ENCODE measurements around the gene PDZD7. TPM values are rescaled to one million over a fixed set of nuclear protein-coding genes. Genes with fewer than 3 reads are reported as not detected.

Gene PDZD7
- total RNA-seq, 1 donor from 2014 or later = 0.22 TPM

DNA sequence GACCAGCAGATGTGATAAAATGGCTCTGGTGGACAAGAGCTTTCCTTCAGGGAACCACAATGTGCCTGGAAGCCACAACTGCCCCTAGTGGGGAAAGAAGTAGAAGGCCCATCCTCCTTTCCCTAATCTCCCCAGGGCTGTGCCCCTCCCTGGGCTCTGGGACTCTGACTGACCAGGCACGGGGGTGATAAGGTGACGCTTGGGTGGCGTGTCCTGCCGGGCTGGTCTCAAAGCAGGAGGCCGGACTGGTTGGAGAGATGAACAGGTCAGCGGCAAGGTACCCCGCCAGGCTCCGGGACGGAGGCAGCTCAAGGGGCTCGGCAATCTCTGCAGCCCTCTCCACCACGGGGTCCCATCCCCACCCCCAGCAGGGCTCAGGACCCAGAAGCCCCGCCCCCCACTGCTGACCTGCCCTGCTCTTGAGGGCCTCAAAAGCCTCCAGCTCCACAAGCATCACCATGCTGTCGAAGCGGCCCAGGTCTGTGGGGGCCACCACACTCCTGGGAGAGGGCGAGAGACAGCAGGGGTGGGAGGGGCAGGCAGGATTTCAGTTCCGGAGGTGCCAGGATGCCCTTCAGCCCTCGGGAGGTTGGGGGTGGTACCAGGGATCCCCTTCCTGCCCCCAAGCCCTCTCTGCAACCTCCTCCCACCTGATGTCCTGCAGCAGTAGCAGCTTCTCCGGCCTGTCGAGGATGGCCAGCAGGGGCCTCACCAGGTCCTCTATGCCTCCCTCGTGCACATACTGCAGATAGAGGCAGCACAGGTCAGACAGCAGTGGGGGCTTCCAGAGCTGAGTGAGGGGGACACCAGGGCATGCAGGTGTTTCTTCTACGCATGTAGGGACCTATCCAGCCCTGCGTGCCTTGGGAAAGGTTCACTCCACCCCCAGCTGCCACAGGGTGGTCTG is 19.2 kb downstream of the PDZD7 start:
- intact Hi-C loops (cut with DNase I) = loop anchor here (1.0 to 10.0 kb wide), 2 partner anchors 12 to 447 kb away; partner anchors contain the start of gene LZTS2
- ATAC-seq (no peak), DNase-seq (ENCODE audit: missing footprints) (no peak)

DNA sequence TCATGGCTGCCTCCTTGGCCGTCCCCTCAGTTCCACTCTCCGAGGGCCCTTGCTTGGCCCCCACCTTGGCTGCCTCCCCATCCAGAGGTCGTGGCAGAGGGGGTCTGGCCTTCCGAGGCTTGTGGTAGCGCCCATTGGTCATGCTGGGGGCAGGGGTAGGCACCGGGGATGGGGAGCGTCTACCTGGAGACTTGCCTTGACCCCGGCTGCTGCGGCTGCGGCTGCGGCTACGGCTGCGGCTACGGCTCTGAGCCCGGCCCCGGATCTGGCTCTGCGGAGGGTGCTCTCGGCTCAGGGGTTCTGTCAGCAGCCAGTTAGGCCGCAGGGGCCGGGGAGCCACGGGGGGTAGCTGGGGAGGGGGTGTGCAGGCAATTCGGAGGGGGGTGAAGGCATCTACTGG is 20.6 kb downstream of the PDZD7 start:
- DNase-seq (ENCODE audit: missing footprints) (no peak), ATAC-seq (no peak)
- intact Hi-C loops (cut with DNase I) = loop anchor here (10.0 kb wide), 1 partner anchor 446 kb away; no protein-coding TSS in a partner anchor

DNA sequence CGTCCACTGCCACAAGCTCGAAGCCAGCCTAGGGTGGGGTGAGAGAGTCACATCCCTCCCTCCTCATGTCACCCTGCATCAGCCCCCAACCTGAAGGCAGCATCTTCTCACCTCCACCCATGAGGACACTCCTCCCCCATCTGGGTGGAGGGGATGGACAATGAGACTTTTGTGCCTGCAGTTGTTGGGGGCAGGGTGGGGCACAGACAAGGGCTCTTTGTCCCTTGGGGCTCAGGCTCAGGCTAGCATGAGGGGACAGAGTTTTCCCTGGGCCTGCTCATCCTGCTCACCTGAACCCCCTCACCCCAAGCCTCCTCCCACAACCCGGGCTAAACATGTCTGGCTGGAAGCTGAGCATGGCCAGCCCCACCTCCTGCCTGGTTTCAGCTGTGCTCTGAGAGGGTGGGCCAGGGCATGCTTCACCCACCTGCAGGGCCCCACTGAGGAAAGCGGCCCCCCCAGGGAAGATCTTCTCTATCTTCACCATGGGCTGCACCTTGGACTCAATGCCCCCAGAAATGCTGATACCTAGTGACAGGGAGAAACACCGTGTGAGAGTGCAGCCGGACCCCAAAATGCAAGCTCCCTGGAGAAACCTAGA is 22.0 kb downstream of the PDZD7 start:
- intact Hi-C loops (cut with DNase I) = no loop called here
- no peak for DNase-seq (ENCODE audit: missing footprints)

GRCh38 chr10:101007915-101008822 is 22.8 kb downstream of the PDZD7 start:
- DNase-seq (ENCODE audit: missing footprints) (peak; percentile 46), ATAC-seq (no peak)
- intact Hi-C loops (cut with DNase I) = no loop called here

More for the DNA sequence above, 22.0 kb downstream of the PDZD7 start:
- no peak for ATAC-seq

DNA sequence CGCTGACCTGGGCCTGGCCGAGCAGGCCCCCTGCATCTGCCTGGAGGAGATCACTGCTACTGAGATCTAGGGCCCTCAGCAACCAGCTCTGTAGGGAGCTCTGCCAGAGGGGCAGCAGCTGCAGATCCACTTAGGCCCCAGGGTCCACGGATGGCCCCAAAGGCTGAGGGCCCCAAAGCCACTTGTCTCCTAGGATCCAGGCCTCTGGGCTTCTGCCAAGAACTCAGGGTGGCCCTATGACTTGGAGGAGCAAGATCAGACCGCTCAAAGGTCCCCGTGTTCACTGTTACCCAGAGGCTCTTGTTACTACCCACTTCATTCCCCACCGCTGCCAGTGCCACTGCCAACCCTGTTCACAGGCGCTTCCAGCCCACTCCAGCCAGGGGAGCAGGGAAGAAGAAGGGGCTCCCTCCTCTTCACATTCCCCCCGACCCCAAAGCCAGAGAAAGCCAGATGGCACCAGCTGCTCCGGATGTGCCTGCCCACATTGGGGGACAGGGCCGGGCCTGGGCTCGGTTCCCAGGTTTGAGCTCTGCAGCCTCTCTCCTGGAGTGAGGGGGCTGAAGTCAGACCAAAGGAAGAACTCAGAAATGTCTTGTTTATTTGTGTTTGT is 23.7 kb downstream of the PDZD7 start:
- ATAC-seq = peak; percentile 29
- intact Hi-C loops (cut with DNase I) = no loop called here

GRCh38 chr10:101006593-101007098 is 24.3 kb downstream of the PDZD7 start:
- ATAC-seq (no peak), DNase-seq (ENCODE audit: missing footprints) (no peak)

More for the DNA sequence above, 23.7 kb downstream of the PDZD7 start:
- no peak for DNase-seq (ENCODE audit: missing footprints)

DNA sequence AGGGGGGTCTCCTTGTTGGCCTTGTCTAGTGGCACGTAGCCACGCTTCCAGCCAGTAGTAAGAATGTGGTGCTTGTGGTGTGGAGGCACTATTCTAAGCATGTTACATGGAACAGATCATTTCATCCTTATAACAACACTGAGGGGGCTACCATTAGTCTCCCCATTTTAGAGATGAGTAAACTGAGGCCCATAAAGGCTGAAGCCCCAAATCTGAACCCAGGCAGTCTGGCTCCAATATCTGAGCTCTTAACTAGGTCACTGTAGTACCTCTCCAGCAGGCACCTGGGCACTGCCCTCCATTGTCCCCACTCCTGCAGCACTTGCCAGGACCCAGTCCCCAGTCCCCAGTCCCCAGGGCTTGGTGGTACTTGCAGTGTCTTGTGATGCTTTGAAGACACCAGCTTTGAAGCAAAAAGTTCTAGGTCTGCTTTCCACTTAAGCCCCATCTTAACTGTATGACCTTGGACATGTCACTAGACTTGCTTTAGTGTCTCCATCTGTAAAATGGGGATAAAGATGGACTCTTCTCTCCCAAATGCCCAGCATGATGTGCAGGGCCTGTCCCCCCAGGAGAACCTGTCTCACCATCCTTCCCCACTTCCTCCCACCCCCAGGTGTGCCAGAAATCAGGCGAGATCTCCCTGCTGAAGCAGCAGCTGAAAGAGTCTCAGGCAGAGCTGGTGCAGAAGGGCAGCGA is 24.9 kb downstream of the PDZD7 start:
- ATAC-seq = no peak
- intact Hi-C loops (cut with DNase I) = no loop called here
- DNase-seq (ENCODE audit: missing footprints) = no peak

More at GRCh38 chr10:101006593-101007098, 24.3 kb downstream of the PDZD7 start:
- intact Hi-C loops (cut with DNase I) = no loop called here

DNA sequence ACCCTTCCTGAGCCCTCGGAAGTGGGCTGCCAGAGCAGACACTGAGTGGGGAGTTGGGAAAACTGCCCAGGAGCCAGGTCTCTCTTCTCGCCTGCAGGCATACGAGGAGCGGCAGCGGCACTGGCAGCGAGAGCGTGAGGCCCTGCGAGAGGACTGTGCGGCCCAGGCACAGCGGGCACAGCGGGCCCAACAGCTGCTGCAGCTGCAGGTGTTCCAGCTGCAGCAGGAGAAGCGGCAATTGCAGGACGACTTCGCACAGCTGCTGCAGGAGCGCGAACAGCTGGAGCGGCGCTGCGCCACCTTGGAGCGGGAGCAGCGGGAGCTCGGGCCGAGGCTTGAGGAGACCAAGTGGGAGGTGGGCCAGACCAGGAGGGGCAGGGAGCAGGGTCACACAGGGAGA is 25.6 kb downstream of the PDZD7 start:
- intact Hi-C loops (cut with DNase I) = no loop called here
- DNase-seq (ENCODE audit: missing footprints) = no peak
- no peak for ATAC-seq

- DNase-seq (ENCODE audit: missing footprints) (no peak), ATAC-seq (no peak)
- intact Hi-C loops (cut with DNase I) = no loop called here
Measured at GRCh38 chr10:101003639-101004206, 27.2 kb downstream of the PDZD7 start.

GRCh38 chr10:101002456-101002855 is 28.5 kb downstream of the PDZD7 start:
- DNase-seq (ENCODE audit: missing footprints) (no peak), ATAC-seq (no peak)
- intact Hi-C loops (cut with DNase I) = no loop called here

DNA sequence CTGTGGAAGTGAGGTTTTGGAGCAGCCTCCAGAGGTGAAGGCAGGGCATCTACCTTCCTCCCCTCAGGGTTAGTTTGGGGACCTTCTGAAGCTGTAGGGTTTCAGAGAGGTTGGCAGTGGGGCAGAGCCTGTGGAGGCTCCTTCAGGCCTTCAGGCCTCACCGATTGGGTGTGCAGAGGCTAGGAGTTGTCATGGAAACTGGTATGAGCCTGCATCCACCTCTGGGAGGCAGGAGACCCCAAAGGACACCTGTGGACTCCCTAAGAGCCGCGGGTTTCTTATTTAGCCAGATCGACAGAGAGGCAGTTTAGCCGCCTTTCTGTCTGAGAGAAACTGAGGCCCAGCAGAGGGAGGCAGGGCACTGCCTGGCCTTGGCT is 29.3 kb downstream of the PDZD7 start:
- no peak for DNase-seq (ENCODE audit: missing footprints)
- ATAC-seq = no peak
- intact Hi-C loops (cut with DNase I) = no loop called here

DNA sequence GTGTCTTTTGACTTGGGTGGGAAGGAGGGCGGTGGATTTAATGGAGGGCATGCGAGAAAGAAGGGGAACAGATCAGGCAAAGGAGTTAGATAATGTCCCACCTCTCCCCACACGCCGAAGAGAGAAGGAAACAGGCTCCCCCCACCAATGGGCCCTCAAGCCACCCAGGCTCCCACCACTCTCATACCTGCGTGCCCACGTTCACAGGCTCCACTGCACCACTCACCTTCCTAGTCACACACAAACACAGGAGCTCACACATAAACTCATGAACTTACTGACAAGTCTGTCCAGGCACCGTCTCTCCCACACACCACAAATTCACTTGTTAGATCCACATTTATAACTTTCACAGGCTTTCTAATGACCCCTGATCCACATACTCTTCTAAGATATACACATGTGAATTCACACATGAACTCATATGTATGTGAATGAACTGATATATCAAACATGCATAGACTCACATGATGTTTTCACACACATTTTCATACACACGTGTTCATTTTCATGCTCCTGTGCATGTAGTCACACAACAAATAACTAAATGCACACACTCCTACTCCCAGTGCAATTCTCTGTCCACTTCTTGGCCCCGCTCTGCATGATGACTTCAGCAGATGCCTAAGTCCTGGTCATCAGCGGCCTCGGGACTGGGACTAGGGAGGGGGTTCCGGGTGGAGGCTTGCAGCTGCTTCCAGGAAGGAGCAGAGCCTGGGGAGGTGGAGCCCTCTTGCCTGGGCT is 29.8 kb downstream of the PDZD7 start:
- ATAC-seq = peak; percentile 52
- peak; percentile 91 for DNase-seq (ENCODE audit: missing footprints)
- intact Hi-C loops (cut with DNase I) = no loop called here

DNA sequence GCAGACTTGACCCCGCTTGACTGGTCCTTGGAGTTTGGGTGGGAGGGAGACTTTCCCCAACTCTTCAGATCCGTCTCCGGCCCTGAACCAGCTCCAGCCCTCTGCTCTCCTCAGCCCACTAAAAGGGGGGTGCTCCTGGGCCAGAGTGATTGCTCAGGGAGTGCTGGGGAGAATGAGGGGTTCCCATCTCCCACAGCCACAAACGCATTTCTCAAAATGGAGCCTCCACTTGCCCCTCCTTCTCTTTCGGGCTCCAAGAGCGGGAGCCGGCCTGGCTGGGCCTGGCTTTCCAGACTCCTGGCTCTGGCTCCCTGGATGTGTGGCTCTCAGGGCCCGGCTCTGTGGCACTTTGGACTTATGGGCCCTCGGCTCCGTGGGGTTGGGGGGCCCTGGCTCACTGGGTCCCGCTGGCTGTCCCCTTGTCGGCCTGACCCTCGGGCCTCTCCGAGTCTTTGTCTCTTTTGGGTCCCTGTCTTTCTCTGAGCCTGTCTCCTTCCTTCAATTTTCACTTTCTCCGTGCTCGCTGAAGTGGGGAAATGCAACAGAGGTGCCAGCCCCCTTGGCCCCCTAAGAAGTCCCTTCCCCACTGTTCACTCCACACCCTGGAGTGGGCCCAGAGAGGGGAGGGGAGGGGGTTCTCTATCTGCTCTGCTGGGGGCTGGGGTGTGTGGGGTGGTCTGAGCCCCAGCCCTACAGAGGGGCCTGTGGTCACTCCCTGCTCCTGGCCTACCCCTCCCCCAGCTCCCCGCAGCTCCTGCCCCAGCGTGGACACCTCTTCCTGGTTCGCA is 30.6 kb downstream of the PDZD7 start:
- ATAC-seq (no peak), DNase-seq (ENCODE audit: missing footprints) (no peak)
- intact Hi-C loops (cut with DNase I) = no loop called here

- ATAC-seq (no peak), DNase-seq (ENCODE audit: missing footprints) (no peak)
- intact Hi-C loops (cut with DNase I) = loop anchor here (1.0 kb wide), 1 partner anchor 13 kb away; no protein-coding TSS in a partner anchor
Measured at GRCh38 chr10:100999742-101000126, 31.2 kb downstream of the PDZD7 start, which contains the start of gene LZTS2. Gene LZTS2, plus strand, starts transcription at chr10:100999808. Its CDS starts 2,731 bp downstream, at chr10:101002539.

GRCh38 chr10:100998991-100999741 is 31.8 kb downstream of the PDZD7 start:
- peak; percentile 78 for ATAC-seq
- intact Hi-C loops (cut with DNase I) = loop anchor here (1.0 kb wide), 1 partner anchor 13 kb away; no protein-coding TSS in a partner anchor
- peak; percentile 93 for DNase-seq (ENCODE audit: missing footprints)

All from Right ventricle myocardium inferior (tissue), 1 donor.